ENCODE data around the gene ABAT. TPM values are rescaled to one million over a fixed set of nuclear protein-coding genes. Genes with fewer than 3 reads are reported as not detected.

ABAT gene
- total RNA-seq, 1 experiment from 2014 or later, result 4.7 TPM

DNA sequence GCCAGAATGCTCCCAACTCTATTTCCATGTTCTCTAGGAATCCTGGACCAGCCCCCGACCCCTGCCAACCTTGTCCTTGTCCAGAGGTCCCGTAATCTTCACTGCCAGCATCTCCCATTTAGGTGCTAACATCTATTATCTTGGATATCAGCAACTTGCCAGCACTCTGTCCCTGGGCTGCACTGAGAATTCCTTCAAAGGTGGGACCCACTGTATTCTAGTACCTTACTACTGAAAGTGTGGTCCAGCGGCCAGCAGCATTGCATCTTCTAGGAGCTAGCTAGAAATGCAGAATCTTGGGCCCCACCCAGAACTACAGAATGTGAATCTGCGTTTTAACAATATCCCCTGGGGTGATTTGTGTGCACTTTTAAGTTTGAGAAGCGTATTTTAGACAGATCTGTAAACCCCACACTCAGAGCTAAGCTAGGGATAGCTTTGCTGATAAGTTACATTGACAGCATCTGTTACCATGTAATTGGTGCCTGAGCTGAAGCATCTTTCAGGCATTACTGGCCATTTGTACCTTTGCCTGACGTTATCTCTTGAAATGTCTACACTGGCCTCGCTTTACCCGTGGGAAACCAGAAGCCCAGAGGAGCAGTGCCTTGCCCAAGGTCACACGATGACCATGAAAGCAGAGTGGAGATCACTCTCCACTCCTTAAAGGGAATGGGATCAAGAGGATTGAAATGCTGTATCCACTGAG, 8.3 kb downstream of the ABAT start:
- H3K79me2 ChIP-seq (ENCODE audit: insufficient read depth, low read length), result no peaks in the 10 kb centered on the region
- H3K27ac ChIP-seq (ENCODE audit: low read depth, low read length), result no peak overlapping the region
- H4K20me1 ChIP-seq (ENCODE audit: insufficient read depth), result no peaks in the 10 kb centered on the region
- no peaks in the 10 kb centered on the region for H3K9me2 ChIP-seq (ENCODE audit: insufficient read depth)
- no TSS peak for BruUV-seq (replicated peaks)
- H3K9ac ChIP-seq (ENCODE audit: low read length), result no peak overlapping the region
- peaks cover 0 to 22% of the 10 kb centered on the region in 2 experiments; a peak in 2 of 4 replicates for H3K4me1 ChIP-seq (ENCODE audit: control insufficient read depth in 1 of 2, insufficient read depth in 2 of 2, low read length in 2 of 2)
- CTCF ChIA-PET, result no interaction called here
- no peak overlapping the region for H3K4me3 ChIP-seq (replicated peaks in 1 of 2; ENCODE audit: low read depth in 1 of 2, low read length in 2 of 2)
- H3K9me3 ChIP-seq (ENCODE audit: control insufficient read depth in 1 of 2, insufficient read depth in 1 of 2, low read depth in 1 of 2, low read length in 2 of 2), result no peaks in the 10 kb centered on the region; a peak in 1 of 4 replicates
- DNase-seq (ENCODE audit: low read depth, low spot score), result no peak
- H3K4me2 ChIP-seq (ENCODE audit: low read length), result no peak overlapping the region
- intact Hi-C loops (cut with micrococcal nuclease), result no loop called here
- POLR2A ChIA-PET, result no interaction called here
- RAD21 ChIA-PET (ENCODE audit: low non-redundant PET in 1 of 2, low total read pairs in 2 of 2, uncharacterized antibody in 2 of 2, unreplicated experiment in 2 of 2), result interaction anchor here in 1 of 2 experiments (0.7 kb wide), 1 partner anchor 225 kb away, joined by 5 read pairs; no protein-coding TSS in a partner anchor
- H3K36me3 ChIP-seq (ENCODE audit: control insufficient read depth in 1 of 2, insufficient read depth in 2 of 2, low read length in 2 of 2), result no peaks in the 10 kb centered on the region
- no peak overlapping the region for H2AFZ ChIP-seq (ENCODE audit: low read depth, low read length, poor library complexity, severe bottlenecking)
- TF ChIP-seq ZNF274 (IDR thresholded peaks at IDR 0.05; ENCODE audit: low read depth, low read length) (no peak), SIN3A (IDR thresholded peaks at IDR 0.05; ENCODE audit: low read depth) (no peak), ZFX (IDR thresholded peaks at IDR 0.05) (no peak), CEBPB (IDR thresholded peaks at IDR 0.05; ENCODE audit: low read depth) (no peak), POLR2AphosphoS5 (IDR thresholded peaks at IDR 0.05; ENCODE audit: low read depth, low read length) (no peak), FOSL1 (IDR thresholded peaks at IDR 0.05; ENCODE audit: low read depth) (no peak), JUND (IDR thresholded peaks at IDR 0.05) (no peak), MAX (IDR thresholded peaks at IDR 0.05) (no peak), EZH2phosphoT487 (IDR thresholded peaks at IDR 0.05; ENCODE audit: borderline replicate concordance) (no peak), ELF1 (IDR thresholded peaks at IDR 0.05; ENCODE audit: borderline replicate concordance, low read depth) (no peak), CTCF (IDR thresholded peaks at IDR 0.05 in 2 of 3, conservative IDR thresholded peaks at IDR 0.05 in 1 of 3; ENCODE audit: borderline replicate concordance in 1 of 3, insufficient read depth in 1 of 3, low read depth in 2 of 3, low read length in 2 of 3) (no peak), RAD21 (IDR thresholded peaks at IDR 0.05; ENCODE audit: low read depth) (no peak), ZBTB33 (IDR thresholded peaks at IDR 0.05; ENCODE audit: extremely low read depth, insufficient replicate concordance, low read length) (no peak)
- TF ChIP-seq, protein P1, sequence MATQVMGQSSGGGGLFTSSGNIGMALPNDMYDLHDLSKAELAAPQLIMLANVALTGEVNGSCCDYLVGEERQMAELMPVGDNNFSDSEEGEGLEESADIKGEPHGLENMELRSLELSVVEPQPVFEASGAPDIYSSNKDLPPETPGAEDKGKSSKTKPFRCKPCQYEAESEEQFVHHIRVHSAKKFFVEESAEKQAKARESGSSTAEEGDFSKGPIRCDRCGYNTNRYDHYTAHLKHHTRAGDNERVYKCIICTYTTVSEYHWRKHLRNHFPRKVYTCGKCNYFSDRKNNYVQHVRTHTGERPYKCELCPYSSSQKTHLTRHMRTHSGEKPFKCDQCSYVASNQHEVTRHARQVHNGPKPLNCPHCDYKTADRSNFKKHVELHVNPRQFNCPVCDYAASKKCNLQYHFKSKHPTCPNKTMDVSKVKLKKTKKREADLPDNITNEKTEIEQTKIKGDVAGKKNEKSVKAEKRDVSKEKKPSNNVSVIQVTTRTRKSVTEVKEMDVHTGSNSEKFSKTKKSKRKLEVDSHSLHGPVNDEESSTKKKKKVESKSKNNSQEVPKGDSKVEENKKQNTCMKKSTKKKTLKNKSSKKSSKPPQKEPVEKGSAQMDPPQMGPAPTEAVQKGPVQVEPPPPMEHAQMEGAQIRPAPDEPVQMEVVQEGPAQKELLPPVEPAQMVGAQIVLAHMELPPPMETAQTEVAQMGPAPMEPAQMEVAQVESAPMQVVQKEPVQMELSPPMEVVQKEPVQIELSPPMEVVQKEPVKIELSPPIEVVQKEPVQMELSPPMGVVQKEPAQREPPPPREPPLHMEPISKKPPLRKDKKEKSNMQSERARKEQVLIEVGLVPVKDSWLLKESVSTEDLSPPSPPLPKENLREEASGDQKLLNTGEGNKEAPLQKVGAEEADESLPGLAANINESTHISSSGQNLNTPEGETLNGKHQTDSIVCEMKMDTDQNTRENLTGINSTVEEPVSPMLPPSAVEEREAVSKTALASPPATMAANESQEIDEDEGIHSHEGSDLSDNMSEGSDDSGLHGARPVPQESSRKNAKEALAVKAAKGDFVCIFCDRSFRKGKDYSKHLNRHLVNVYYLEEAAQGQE (IDR thresholded peaks at IDR 0.05; ENCODE audit: low read depth), result no peak
- no peak for ATAC-seq
- no peaks in the 10 kb centered on the region for H3K27me3 ChIP-seq (ENCODE audit: insufficient read depth, low read length)
